GM23338 (cell line): ENCODE data around the gene MPP7. TPM values are rescaled to one million over a fixed set of nuclear protein-coding genes. Genes with fewer than 3 reads are reported as not detected.

ENCODE experiments used
- ATAC-seq: fragments of 200-7000 bp; cut with Tn5 transposase; 3 replicates; pipeline ENCODE4 v1.9.1; 2020
- DNase-seq: peaks from one replicate; pipeline ENCODE4 v3.0.0-alpha.2; 2015; ENCODE audit warnings: low spot score
- H2AFZ ChIP-seq: fragments of 200-600 bp; sonication (generic); 2 replicates; pipeline ENCODE4 v1.8.0; 2016; ENCODE audit warnings: antibody characterized with exemption, mild to moderate bottlenecking, moderate library complexity
- H3F3A ChIP-seq: fragments of 200-600 bp; sonication (generic); replicated peaks from 2 replicates; pipeline ENCODE4 v1.8.0; 2017; ENCODE audit warnings: antibody characterized with exemption, mixed run types, low read depth
- H3K27ac ChIP-seq: fragments of 200-600 bp; sonication (generic); 2 replicates; pipeline ENCODE4 v1.6.1; 2016; ENCODE audit warnings: low read depth
- H3K27me3 ChIP-seq: fragments of 200-600 bp; sonication (generic); 2 replicates; pipeline ENCODE4 v1.8.0; 2016; ENCODE audit warnings: mild to moderate bottlenecking, mixed run types, moderate library complexity; ENCODE audit not compliant: insufficient read depth
- H3K36me3 ChIP-seq: fragments of 200-600 bp; sonication (generic); 2 replicates; pipeline ENCODE4 v1.8.0; 2016; ENCODE audit warnings: mild to moderate bottlenecking; ENCODE audit not compliant: insufficient read depth
- H3K4me1 ChIP-seq: fragments of 200-600 bp; sonication (generic); 2 replicates; pipeline ENCODE4 v1.8.0; 2016; ENCODE audit warnings: mild to moderate bottlenecking, moderate library complexity; ENCODE audit not compliant: insufficient read depth
- H3K4me2 ChIP-seq: fragments of 200-600 bp; sonication (generic); 2 replicates; pipeline ENCODE4 v1.7.1; 2017; ENCODE audit warnings: mixed run types
- H3K4me3 ChIP-seq: fragments of 200-600 bp; sonication (generic); 2 replicates; pipeline ENCODE4 v1.6.1; 2016; ENCODE audit warnings: mixed run types
- H3K79me2 ChIP-seq: fragments of 200-600 bp; sonication (generic); replicated peaks from 2 replicates; pipeline ENCODE4 v1.8.0; 2017; ENCODE audit warnings: mild to moderate bottlenecking; ENCODE audit not compliant: insufficient read depth
- H3K9me2 ChIP-seq: fragments of 200-600 bp; sonication (generic); 2 replicates; pipeline ENCODE4 v1.8.0; 2017; ENCODE audit not compliant: insufficient read depth
- H4K20me1 ChIP-seq: fragments of 200-600 bp; sonication (generic); replicated peaks from 2 replicates; pipeline ENCODE4 v1.8.0; 2017; ENCODE audit warnings: mild to moderate bottlenecking; ENCODE audit not compliant: insufficient read depth
- H3K27ac Mint-ChIP-seq: 2 replicates; pipeline ENCODE4 v1.8.0; 2020; ENCODE audit warnings: inconsistent platforms, mild to moderate bottlenecking, moderate library complexity, mixed read lengths
- H3K27me3 Mint-ChIP-seq: 3 replicates; pipeline ENCODE4 v1.8.0; 2022; ENCODE audit warnings: low read depth, mild to moderate bottlenecking, moderate library complexity, mixed read lengths, inconsistent platforms; ENCODE audit not compliant: insufficient read depth, poor library complexity
- H3K36me3 Mint-ChIP-seq: 3 replicates; pipeline ENCODE4 v1.8.0; 2021; ENCODE audit warnings: low read depth, mild to moderate bottlenecking, inconsistent platforms, moderate library complexity, mixed read lengths
- H3K4me1 Mint-ChIP-seq: 3 replicates; pipeline ENCODE4 v1.8.0; 2020; ENCODE audit warnings: mild to moderate bottlenecking, inconsistent platforms, mixed read lengths
- H3K4me3 Mint-ChIP-seq: 3 replicates; pipeline ENCODE4 v1.8.0; 2021; ENCODE audit warnings: moderate library complexity, mild to moderate bottlenecking, inconsistent platforms, mixed read lengths
- H3K9me3 Mint-ChIP-seq: 3 replicates; pipeline ENCODE4 v1.8.0; 2020; ENCODE audit warnings: moderate library complexity, mild to moderate bottlenecking, inconsistent platforms, mixed read lengths
- CREB1 ChIP-seq: fragments of 250-450 bp; sonication (Bioruptor Pico); IDR thresholded peaks from 2 replicates; pipeline ENCODE4 v1.5.0; 2020; ENCODE audit warnings: low read depth, mild to moderate bottlenecking, moderate library complexity
- EZH2phosphoT487 ChIP-seq: fragments of 200-600 bp; sonication (generic); IDR thresholded peaks from one replicate; pipeline ENCODE4 v1.8.1; 2018; ENCODE audit warnings: antibody characterized with exemption; ENCODE audit not compliant: unreplicated experiment
- JUNB ChIP-seq: IDR thresholded peaks from one replicate; pipeline ENCODE4 v1.6.1; 2016; ENCODE audit warnings: antibody characterized with exemption; ENCODE audit not compliant: unreplicated experiment
- NANOG ChIP-seq: IDR thresholded peaks from 2 replicates; pipeline ENCODE4 v1.6.1; 2016; ENCODE audit warnings: antibody characterized with exemption, borderline replicate concordance
- STAT1 ChIP-seq: IDR thresholded peaks from one replicate; pipeline ENCODE4 v1.6.1; 2016; ENCODE audit warnings: antibody characterized with exemption; ENCODE audit not compliant: unreplicated experiment
- ZNF114 ChIP-seq: fragments of 250-450 bp; sonication (Bioruptor Pico); IDR thresholded peaks from 2 replicates; pipeline ENCODE4 v1.5.0; 2020; ENCODE audit warnings: mild to moderate bottlenecking, moderate library complexity
- ZNF331 ChIP-seq: fragments of 250-450 bp; sonication (Bioruptor Pico); IDR thresholded peaks from 2 replicates; pipeline ENCODE4 v1.5.0; 2020; ENCODE audit warnings: low read depth, mild to moderate bottlenecking, moderate library complexity
- polyA plus RNA-seq: library from polyadenylated mRNA; unstranded; fragments of >200 nt; fragmentation: Nextera tagmentation; extraction: Ambion mirVana; gene quantifications from 2 replicates; pipeline ENCODE4 v1.2.1, GENCODE V29; 2016
- total RNA-seq: library from RNA; depleted of rRNA; stranded (reverse); fragments of >200 nt; shearing (Covaris generic); gene quantifications from 2 replicates; pipeline ENCODE4 v1.2.3, GENCODE V29; 2014
- TF ChIP-seq, protein P1 (sequence below), 2 experiments: fragments of 200-600 bp in 1 of 2; sonication (generic) in 1 of 2; conservative IDR thresholded peaks; 2 replicates each; pipeline versions ENCODE4 v1.5.1 to v1.6.1; 2016 to 2017; ENCODE audit warnings: antibody characterized with exemption in 2 of 2, low read depth in 2 of 2, mild to moderate bottlenecking in 2 of 2, moderate library complexity in 1 of 2
- TF ChIP-seq, protein P2 (sequence below): IDR thresholded peaks from one replicate; pipeline ENCODE4 v1.6.1; 2018; ENCODE audit warnings: antibody characterized with exemption; ENCODE audit not compliant: unreplicated experiment

Gene MPP7
- total and polyA plus RNA-seq, 2 experiments from 2014 or later, result 5.0 to 8.0 TPM

DNA sequence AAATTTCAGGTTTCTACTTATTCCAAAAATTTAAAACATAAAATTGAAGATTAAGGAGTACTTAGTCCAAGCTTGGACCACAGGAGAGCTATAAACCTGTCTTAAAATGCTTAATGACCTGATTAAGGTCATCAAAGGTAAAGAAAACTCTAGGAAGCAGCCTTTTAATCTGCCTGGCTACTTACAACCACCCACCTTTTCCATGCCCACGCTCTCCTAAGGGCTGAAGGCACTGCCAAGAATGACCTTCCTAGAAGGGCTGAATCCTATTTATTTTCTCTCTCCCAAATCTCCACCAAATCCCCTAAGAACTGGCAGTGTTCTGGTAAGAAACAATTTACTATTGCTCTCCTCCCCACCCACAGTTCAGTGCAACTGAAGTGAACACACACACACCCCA lies 6.8 kb downstream of the MPP7 start:
- H3F3A ChIP-seq, result no peaks in the 10 kb centered on the region
- no peaks in the 10 kb centered on the region for H3K27me3 ChIP-seq
- H3K9me2 ChIP-seq, result no peaks in the 10 kb centered on the region
- peaks cover 26% of the 10 kb centered on the region; the same call in 1 of the 2 replicates for H3K4me1 ChIP-seq
- no peak overlapping the region for H3K27ac ChIP-seq
- H3K79me2 ChIP-seq, result peaks cover 2% of the 10 kb centered on the region; the same call in 1 of the 2 replicates
- H3K36me3 ChIP-seq, result no peaks in the 10 kb centered on the region
- ATAC-seq (no peak), DNase-seq (no peak)
- H3K4me3 ChIP-seq, result no peak overlapping the region
- H3K4me1 Mint-ChIP-seq, result peaks cover 39% of the 10 kb centered on the region
- no peak overlapping the region for H3K4me3 Mint-ChIP-seq
- H3K27me3 Mint-ChIP-seq, result peaks cover 2% of the 10 kb centered on the region
- H3K9me3 Mint-ChIP-seq, result no peaks in the 10 kb centered on the region
- H3K4me2 ChIP-seq, result no peak overlapping the region
- H4K20me1 ChIP-seq, result 0 out of 2 replicates have a peak, but pooled peaks cover 2% of the 10 kb centered on the region
- H3K27ac Mint-ChIP-seq, result no peak overlapping the region
- TF ChIP-seq ZNF114 (CRISPR knock-in tag) (no peak), EZH2phosphoT487 (no peak), STAT1 (no peak), JUNB (no peak), ZNF331 (no peak)
- H3K36me3 Mint-ChIP-seq, result no peaks in the 10 kb centered on the region
- no peak overlapping the region for H2AFZ ChIP-seq

DNA sequence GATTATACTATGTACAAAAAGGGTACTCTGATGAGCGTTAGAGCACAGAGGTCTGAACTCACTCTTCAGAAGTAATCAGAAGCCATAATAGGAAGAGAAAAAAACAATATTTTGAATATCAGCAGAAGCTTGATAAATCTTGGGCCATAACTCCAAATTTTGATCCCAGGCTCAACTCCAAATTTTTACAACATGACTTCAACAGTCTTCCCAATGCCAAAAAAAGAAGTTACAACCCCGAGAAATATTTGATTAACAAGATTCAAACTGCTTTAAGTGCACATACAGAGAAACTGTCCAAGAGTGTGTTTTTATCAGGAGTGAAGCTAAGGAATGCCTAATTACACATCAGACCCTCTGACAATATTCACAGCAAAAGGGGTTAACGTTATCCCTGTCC lies 7.5 kb downstream of the MPP7 start:
- no peak for ATAC-seq

More for the DNA sequence above, 7.5 kb downstream of the MPP7 start:
- no peak overlapping the region for H3K4me3 Mint-ChIP-seq
- H3K79me2 ChIP-seq, result no peaks in the 10 kb centered on the region; the same call in 1 of the 2 replicates
- no peak overlapping the region for H3K27ac ChIP-seq
- no peaks in the 10 kb centered on the region for H3K36me3 Mint-ChIP-seq
- peaks cover 26% of the 10 kb centered on the region; the same call in 1 of the 2 replicates for H3K4me1 ChIP-seq
- H4K20me1 ChIP-seq, result no peaks in the 10 kb centered on the region
- no peak for DNase-seq
- no peak for TF ChIP-seq CREB1 (CRISPR knock-in tag)
- no peak for TF ChIP-seq NANOG
- TF ChIP-seq, protein P1, sequence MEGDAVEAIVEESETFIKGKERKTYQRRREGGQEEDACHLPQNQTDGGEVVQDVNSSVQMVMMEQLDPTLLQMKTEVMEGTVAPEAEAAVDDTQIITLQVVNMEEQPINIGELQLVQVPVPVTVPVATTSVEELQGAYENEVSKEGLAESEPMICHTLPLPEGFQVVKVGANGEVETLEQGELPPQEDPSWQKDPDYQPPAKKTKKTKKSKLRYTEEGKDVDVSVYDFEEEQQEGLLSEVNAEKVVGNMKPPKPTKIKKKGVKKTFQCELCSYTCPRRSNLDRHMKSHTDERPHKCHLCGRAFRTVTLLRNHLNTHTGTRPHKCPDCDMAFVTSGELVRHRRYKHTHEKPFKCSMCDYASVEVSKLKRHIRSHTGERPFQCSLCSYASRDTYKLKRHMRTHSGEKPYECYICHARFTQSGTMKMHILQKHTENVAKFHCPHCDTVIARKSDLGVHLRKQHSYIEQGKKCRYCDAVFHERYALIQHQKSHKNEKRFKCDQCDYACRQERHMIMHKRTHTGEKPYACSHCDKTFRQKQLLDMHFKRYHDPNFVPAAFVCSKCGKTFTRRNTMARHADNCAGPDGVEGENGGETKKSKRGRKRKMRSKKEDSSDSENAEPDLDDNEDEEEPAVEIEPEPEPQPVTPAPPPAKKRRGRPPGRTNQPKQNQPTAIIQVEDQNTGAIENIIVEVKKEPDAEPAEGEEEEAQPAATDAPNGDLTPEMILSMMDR (conservative IDR thresholded peaks at IDR 0.05; ENCODE audit: low read depth in 2 of 2), result no peak
- TF ChIP-seq, protein P2, sequence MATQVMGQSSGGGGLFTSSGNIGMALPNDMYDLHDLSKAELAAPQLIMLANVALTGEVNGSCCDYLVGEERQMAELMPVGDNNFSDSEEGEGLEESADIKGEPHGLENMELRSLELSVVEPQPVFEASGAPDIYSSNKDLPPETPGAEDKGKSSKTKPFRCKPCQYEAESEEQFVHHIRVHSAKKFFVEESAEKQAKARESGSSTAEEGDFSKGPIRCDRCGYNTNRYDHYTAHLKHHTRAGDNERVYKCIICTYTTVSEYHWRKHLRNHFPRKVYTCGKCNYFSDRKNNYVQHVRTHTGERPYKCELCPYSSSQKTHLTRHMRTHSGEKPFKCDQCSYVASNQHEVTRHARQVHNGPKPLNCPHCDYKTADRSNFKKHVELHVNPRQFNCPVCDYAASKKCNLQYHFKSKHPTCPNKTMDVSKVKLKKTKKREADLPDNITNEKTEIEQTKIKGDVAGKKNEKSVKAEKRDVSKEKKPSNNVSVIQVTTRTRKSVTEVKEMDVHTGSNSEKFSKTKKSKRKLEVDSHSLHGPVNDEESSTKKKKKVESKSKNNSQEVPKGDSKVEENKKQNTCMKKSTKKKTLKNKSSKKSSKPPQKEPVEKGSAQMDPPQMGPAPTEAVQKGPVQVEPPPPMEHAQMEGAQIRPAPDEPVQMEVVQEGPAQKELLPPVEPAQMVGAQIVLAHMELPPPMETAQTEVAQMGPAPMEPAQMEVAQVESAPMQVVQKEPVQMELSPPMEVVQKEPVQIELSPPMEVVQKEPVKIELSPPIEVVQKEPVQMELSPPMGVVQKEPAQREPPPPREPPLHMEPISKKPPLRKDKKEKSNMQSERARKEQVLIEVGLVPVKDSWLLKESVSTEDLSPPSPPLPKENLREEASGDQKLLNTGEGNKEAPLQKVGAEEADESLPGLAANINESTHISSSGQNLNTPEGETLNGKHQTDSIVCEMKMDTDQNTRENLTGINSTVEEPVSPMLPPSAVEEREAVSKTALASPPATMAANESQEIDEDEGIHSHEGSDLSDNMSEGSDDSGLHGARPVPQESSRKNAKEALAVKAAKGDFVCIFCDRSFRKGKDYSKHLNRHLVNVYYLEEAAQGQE, result no peak
- TF ChIP-seq ZNF331, result no peak
- peaks cover 38% of the 10 kb centered on the region for H3K4me1 Mint-ChIP-seq
- H2AFZ ChIP-seq, result no peak overlapping the region
- H3K4me2 ChIP-seq, result 0 out of 2 replicates have a peak overlapping the region, but pooled peaks have one; percentile 21
- H3K27ac Mint-ChIP-seq, result 0 out of 2 replicates have a peak overlapping the region, but pooled peaks have one; percentile 11
- H3K27me3 ChIP-seq, result no peaks in the 10 kb centered on the region
- H3K9me2 ChIP-seq, result no peaks in the 10 kb centered on the region
- no peak overlapping the region for H3K4me3 ChIP-seq
- H3K36me3 ChIP-seq, result no peaks in the 10 kb centered on the region
- peaks cover 2% of the 10 kb centered on the region for H3K27me3 Mint-ChIP-seq
- no peaks in the 10 kb centered on the region for H3K9me3 Mint-ChIP-seq
- no peaks in the 10 kb centered on the region for H3F3A ChIP-seq
